ENCODE results near the gene RAB12. TPM values are rescaled to one million over a fixed set of nuclear protein-coding genes. Genes with fewer than 3 reads are reported as not detected.

Gene RAB12
- total and polyA plus RNA-seq, 2 of the 8 experiments (the other 6 are each of a cell fraction or from before 2014, with no cell fraction given), result 19.7 to 45.9 TPM

- Histone ChIP-seq H3K18ac (ENCODE audit: extremely low read depth, low read length) (no peak overlapping the region), H3K14ac (ENCODE audit: insufficient read length) (no peak overlapping the region), H3K79me1 (ENCODE audit: low read depth, low read length) (no peaks in the 10 kb centered on the region), H2AFZ (ENCODE audit: low read length) (no peak overlapping the region), H4K5ac (ENCODE audit: insufficient read length, low read depth, low read length) (no peak overlapping the region), H3K56ac (replicated peaks; ENCODE audit: insufficient read length, low read depth, low read length) (no peak overlapping the region), H3K9ac (replicated peaks in 1 of 4; ENCODE audit: extremely low read depth in 1 of 4, low read depth in 3 of 4, low read length in 3 of 4) (no peak overlapping the region), H2BK12ac (ENCODE audit: low read depth, low read length) (no peak overlapping the region), H3K36me3 (ENCODE audit: control insufficient read depth in 2 of 4, insufficient read depth in 4 of 4, low read length in 3 of 4) (no peaks in the 10 kb centered on the region), H3K4ac (replicated peaks; ENCODE audit: insufficient read length, low read depth, low read length) (no peak overlapping the region), H2BK120ac (replicated peaks; ENCODE audit: low read depth, low read length) (no peak overlapping the region), H2BK5ac (ENCODE audit: low read depth, low read length) (no peak overlapping the region), H3K4me3 (ENCODE audit: extremely low read depth in 1 of 4, insufficient read depth in 2 of 4, low read depth in 3 of 4, low read length in 4 of 4) (no peak overlapping the region), H3K4me2 (ENCODE audit: insufficient read depth in 1 of 2, low read depth in 2 of 2, low read length in 2 of 2) (no peak overlapping the region), H3K9me3 (ENCODE audit: insufficient read depth in 2 of 2, low read depth in 1 of 2, low read length in 1 of 2) (no peaks in the 10 kb centered on the region), H3K27me3 (replicated peaks in 1 of 4; ENCODE audit: control insufficient read depth in 3 of 4, extremely low read depth in 1 of 4, insufficient read depth in 3 of 4, low read length in 3 of 4) (no peaks in the 10 kb centered on the region), H3K27ac (ENCODE audit: low read depth, low read length) (no peak overlapping the region), H2AK5ac (ENCODE audit: low read depth, low read length) (no peak overlapping the region), H2BK20ac (ENCODE audit: low read length) (no peak overlapping the region), H3K4me1 (replicated peaks in 1 of 4; ENCODE audit: control insufficient read depth in 3 of 4, insufficient read depth in 4 of 4, low read length in 3 of 4) (peaks cover 5 to 15% (median 10%) of the 10 kb centered on the region in 4 experiments), H3K79me2 (ENCODE audit: control insufficient read depth in 1 of 2, insufficient read depth in 2 of 2, low read length in 2 of 2) (no peaks in the 10 kb centered on the region), H4K20me1 (replicated peaks in 1 of 2; ENCODE audit: control insufficient read depth in 1 of 2, insufficient read depth in 2 of 2, low read length in 2 of 2) (no peaks in the 10 kb centered on the region), H3K23ac (ENCODE audit: insufficient read length) (no peak overlapping the region), H2BK15ac (ENCODE audit: low read length) (0 out of 2 replicates have a peak overlapping the region, but pooled peaks have one; percentile 82), H4K91ac (replicated peaks; ENCODE audit: insufficient read length, low read length) (no peak overlapping the region), H3K23me2 (ENCODE audit: low read depth, low read length) (no peaks in the 10 kb centered on the region; the same call in 1 of the 2 replicates), H4K8ac (ENCODE audit: extremely low read depth, insufficient read depth, low read length) (no peak overlapping the region)
- WGBS, 2 experiments (ENCODE audit: extremely low coverage in 1 of 2, insufficient coverage in 1 of 2, insufficient read length in 1 of 2, insufficient replicate concordance in 2 of 2, low coverage in 1 of 2, low lambda C conversion rate in 2 of 2, missing lambda C conversion rate in 1 of 2), result 85% methylated on average over 14 of the region's 14 CpGs; no CpG with 5 or more reads in 1 of the 2 experiments
- TF ChIP-seq RFX5 (IDR thresholded peaks at IDR 0.05; ENCODE audit: borderline replicate concordance, low read depth, low read length) (peak; percentile 73; the same call in 1 of the 2 replicates), MAFK (IDR thresholded peaks at IDR 0.05; ENCODE audit: low read depth, low read length) (peak; percentile 80; the same call in 1 of the 2 replicates), CHD1 (IDR thresholded peaks at IDR 0.05; ENCODE audit: low read depth, low read length) (no peak), CBX5 (IDR thresholded peaks at IDR 0.05; ENCODE audit: low read depth, low read length) (no peak)
- DNase-seq (ENCODE audit: low read depth in 1 of 2, low spot score in 2 of 2) (no peak), FAIRE-seq (no peak)
- CTCF ChIA-PET (ENCODE audit: partially characterized antibody), result interaction anchor here (0.8 to 5.1 kb wide), 3 partner anchors 39 to 330 kb away, joined by 6 to 22 read pairs (median 7); no protein-coding TSS in a partner anchor
- POLR2A ChIA-PET (ENCODE audit: partially characterized antibody), result no interaction called here
Observed at GRCh38 chr18:8657873-8658470, 48.7 kb downstream of the RAB12 start.
